H9 (cell line): ENCODE measurements around the gene SERPINA3. TPM values are rescaled to one million over a fixed set of nuclear protein-coding genes. Genes with fewer than 3 reads are reported as not detected.
"Not testable (repeated sequence)": the region's sequence is repeated elsewhere in the genome, so short reads cannot be mapped to it uniquely, and the experiment has no call there.

ENCODE experiments used
- DNase-seq: peaks from one replicate; pipeline ENCODE4 v3.0.0-alpha.2; 2017
- H2AFZ ChIP-seq: one replicate; pipeline ENCODE4 v1.6.1; 2013; ENCODE audit warnings: mild to moderate bottlenecking, low read length, control low read depth, moderate library complexity
- H2AK5ac ChIP-seq: 2 replicates; pipeline ENCODE4 v1.6.1; 2013; ENCODE audit warnings: low read length, control low read depth, mixed read lengths; ENCODE audit not compliant: insufficient read length
- H2BK120ac ChIP-seq: one replicate; pipeline ENCODE4 v1.6.1; 2013; ENCODE audit warnings: low read depth, mild to moderate bottlenecking, low read length, control low read depth, inconsistent platforms; ENCODE audit not compliant: poor library complexity, severe bottlenecking
- H2BK12ac ChIP-seq: 2 replicates; pipeline ENCODE4 v1.6.1; 2013; ENCODE audit warnings: low read length, control low read depth, mixed read lengths, low read depth; ENCODE audit not compliant: insufficient read length
- H2BK15ac ChIP-seq: 2 replicates; pipeline ENCODE4 v1.6.1; 2013; ENCODE audit warnings: low read depth, low read length, control low read depth
- H2BK20ac ChIP-seq: one replicate; pipeline ENCODE4 v1.6.1; 2013; ENCODE audit warnings: low read depth, mild to moderate bottlenecking, low read length, control low read depth, inconsistent platforms; ENCODE audit not compliant: poor library complexity, severe bottlenecking
- H2BK5ac ChIP-seq: 2 replicates; pipeline ENCODE4 v1.6.1; 2013; ENCODE audit warnings: low read length, control low read depth, mixed read lengths; ENCODE audit not compliant: insufficient read length
- H3K14ac ChIP-seq: 2 replicates; pipeline ENCODE4 v1.6.1; 2013; ENCODE audit warnings: low read length, control low read depth; ENCODE audit not compliant: insufficient read depth
- H3K18ac ChIP-seq: 2 replicates; pipeline ENCODE4 v1.6.1; 2013; ENCODE audit warnings: low read depth, mild to moderate bottlenecking, mixed read lengths, low read length, control low read depth; ENCODE audit not compliant: insufficient read length
- H3K23ac ChIP-seq: 2 replicates; pipeline ENCODE4 v1.6.1; 2013; ENCODE audit warnings: low read length, control low read depth, mixed read lengths, low read depth; ENCODE audit not compliant: insufficient read length
- H3K23me2 ChIP-seq: 2 replicates; pipeline ENCODE4 v1.6.1; 2013; ENCODE audit warnings: low read depth, mild to moderate bottlenecking, mixed read lengths, low read length, control low read depth; ENCODE audit not compliant: insufficient read length, poor library complexity, severe bottlenecking
- H3K27ac ChIP-seq: 2 replicates; pipeline ENCODE4 v1.5.1; 2013; ENCODE audit warnings: low read length, control low read depth, mixed read lengths, low read depth; ENCODE audit not compliant: insufficient read length
- H3K27me3 ChIP-seq: 2 replicates; pipeline ENCODE4 v1.6.1; 2013; ENCODE audit warnings: low read length, control low read depth, inconsistent platforms; ENCODE audit not compliant: insufficient read depth
- H3K4ac ChIP-seq: 2 replicates; pipeline ENCODE4 v1.6.1; 2013; ENCODE audit warnings: low read depth, mild to moderate bottlenecking, control low read depth, inconsistent platforms, low read length, moderate library complexity
- H3K4me1 ChIP-seq: 2 replicates; pipeline ENCODE4 v1.6.1; 2013; ENCODE audit warnings: low read length, control low read depth, inconsistent platforms; ENCODE audit not compliant: insufficient read depth
- H3K4me2 ChIP-seq: 2 replicates; pipeline ENCODE4 v1.6.1; 2013; ENCODE audit warnings: low read length, control low read depth, mixed read lengths; ENCODE audit not compliant: insufficient read length, insufficient read depth
- H3K56ac ChIP-seq: 2 replicates; pipeline ENCODE4 v1.6.1; 2013; ENCODE audit warnings: low read depth, mild to moderate bottlenecking, mixed read lengths, low read length, control low read depth; ENCODE audit not compliant: insufficient read length
- H3K79me1 ChIP-seq: 2 replicates; pipeline ENCODE4 v1.6.1; 2013; ENCODE audit warnings: low read depth, mild to moderate bottlenecking, moderate library complexity, low read length, control low read depth, inconsistent platforms; ENCODE audit not compliant: insufficient read depth, poor library complexity, severe bottlenecking
- H3K79me2 ChIP-seq: 2 replicates; pipeline ENCODE4 v1.6.1; 2013; ENCODE audit warnings: low read length, control low read depth, inconsistent platforms; ENCODE audit not compliant: insufficient read depth
- H3K9ac ChIP-seq: 2 replicates; pipeline ENCODE4 v1.6.1; 2013; ENCODE audit warnings: low read length, control low read depth, mixed read lengths; ENCODE audit not compliant: insufficient read length; ENCODE audit errors: extremely low read depth
- H3K9me3 ChIP-seq: one replicate; pipeline ENCODE4 v1.6.1; 2013; ENCODE audit warnings: low read depth, low read length, inconsistent platforms; ENCODE audit not compliant: control insufficient read depth
- H3T11ph ChIP-seq: one replicate; pipeline ENCODE4 v1.6.1; 2013; ENCODE audit warnings: mild to moderate bottlenecking, low read length, control low read depth, inconsistent platforms
- H4K20me1 ChIP-seq: one replicate; pipeline ENCODE4 v1.6.1; 2013; ENCODE audit not compliant: control insufficient read depth, insufficient read length, insufficient read depth
- H4K5ac ChIP-seq: 2 replicates; pipeline ENCODE4 v1.6.1; 2013; ENCODE audit warnings: low read depth, mild to moderate bottlenecking, mixed read lengths, low read length, control low read depth; ENCODE audit not compliant: insufficient read length
- H4K8ac ChIP-seq: replicated peaks from 2 replicates; pipeline ENCODE4 v1.6.1; 2013; ENCODE audit warnings: low read length, control low read depth, mixed read lengths, low read depth; ENCODE audit not compliant: insufficient read length
- H4K91ac ChIP-seq: 2 replicates; pipeline ENCODE4 v1.6.1; 2013; ENCODE audit warnings: low read depth, mild to moderate bottlenecking, moderate library complexity, mixed read lengths, low read length, control low read depth; ENCODE audit not compliant: insufficient read length
- H3K27ac Mint-ChIP-seq, 3 experiments: 2 replicates in 2 of 3; 3 replicates in 1 of 3; pipeline ENCODE4 v1.8.0; 2020 to 2021; ENCODE audit warnings: mixed read lengths in 3 of 3, mild to moderate bottlenecking in 1 of 3, moderate library complexity in 1 of 3
- H3K27me3 Mint-ChIP-seq: 2 replicates; pipeline ENCODE4 v1.8.0; 2021; ENCODE audit warnings: low read depth, mild to moderate bottlenecking, moderate library complexity, mixed read lengths
- H3K36me3 Mint-ChIP-seq, 3 experiments: 2 replicates in 2 of 3; 3 replicates in 1 of 3; pipeline ENCODE4 v1.8.0; 2020 to 2021; ENCODE audit warnings: low read depth in 3 of 3, mixed read lengths in 3 of 3; ENCODE audit not compliant: insufficient read depth in 1 of 3
- H3K4me1 Mint-ChIP-seq, 2 experiments: 2 replicates each; pipeline ENCODE4 v1.8.0; 2020; ENCODE audit warnings: mixed read lengths in 2 of 2
- H3K4me3 Mint-ChIP-seq, 2 experiments: 2 replicates in 1 of 2; 3 replicates in 1 of 2; pipeline ENCODE4 v1.8.0; 2020 to 2021; ENCODE audit warnings: mild to moderate bottlenecking in 2 of 2, mixed read lengths in 2 of 2, moderate library complexity in 1 of 2
- H3K9me3 Mint-ChIP-seq, 2 experiments: 2 replicates in 1 of 2; 3 replicates in 1 of 2; pipeline ENCODE4 v1.8.0; 2020; ENCODE audit warnings: mild to moderate bottlenecking in 2 of 2, mixed read lengths in 2 of 2, moderate library complexity in 1 of 2
- WGBS: extraction: QIAGEN DNeasy Blood & Tissue Kit; methylation state at CpG from one replicate; pipeline ENCODE4 v1.1.7; 2013; ENCODE audit warnings: missing lambda C conversion rate, low lambda C conversion rate, mixed read lengths; ENCODE audit not compliant: insufficient read length; ENCODE audit errors: extremely low coverage; 5-methylcytosine and 5-hydroxymethylcytosine counted together
- total RNA-seq: library from RNA; stranded (reverse); gene quantifications from 2 replicates; pipeline ENCODE4 v1.2.1, GENCODE V29; 2021
- TF ChIP-seq, protein P1 (sequence below): fragments of 200-600 bp; sonication (generic); conservative IDR thresholded peaks from 3 replicates; pipeline ENCODE4 v1.8.0; 2021; ENCODE audit warnings: antibody characterized with exemption, mild to moderate bottlenecking

The SERPINA3 gene
- total RNA-seq, 1 experiment from 2014 or later, result not detected

DNA sequence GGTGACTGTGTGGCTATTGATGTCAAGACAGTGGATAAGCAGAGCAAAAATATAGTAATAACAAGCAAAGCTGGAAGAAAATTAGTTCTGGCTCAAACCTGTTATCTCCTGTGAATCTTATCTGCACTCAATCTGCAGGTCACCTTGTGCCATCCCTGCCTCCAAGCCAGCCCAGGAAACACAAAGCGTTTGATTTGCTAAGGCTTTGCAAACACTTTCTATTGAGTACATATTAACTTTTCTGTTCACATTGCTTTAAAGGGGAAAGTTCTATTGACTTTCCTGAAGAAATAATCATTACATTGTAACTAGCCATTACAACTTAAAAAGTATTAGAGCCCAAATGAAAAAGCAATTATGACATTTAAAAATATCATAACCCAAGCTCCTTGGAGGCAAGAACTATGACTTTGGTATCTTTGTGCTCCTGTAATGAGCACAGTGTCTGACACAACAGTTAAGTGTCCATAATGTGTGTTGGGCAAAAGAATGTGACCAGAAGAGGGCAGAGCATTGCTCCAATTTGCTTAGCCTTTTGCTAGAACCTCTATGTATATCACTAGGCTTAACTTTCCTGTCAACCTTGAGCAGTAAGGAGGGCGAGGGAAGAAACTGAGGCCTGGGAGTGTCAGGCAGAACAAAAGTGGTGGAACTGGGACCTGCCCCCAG, 24.7 kb downstream of the SERPINA3 start:
- Mint-ChIP-seq H3K27me3 (peaks cover 9% of the 10 kb centered on the region), H3K4me3 (no peak overlapping the region), H3K9me3 (no peaks in the 10 kb centered on the region; a peak in 1 of 5 replicates), H3K27ac (no peak overlapping the region), H3K4me1 (peaks cover 3% of the 10 kb centered on the region in 2 experiments; a peak in 1 of 4 replicates), H3K36me3 (no peaks in the 10 kb centered on the region)
- H3K79me2 ChIP-seq, result no peaks in the 10 kb centered on the region
- no peak overlapping the region for H2AK5ac ChIP-seq
- no peak overlapping the region for H3K4ac ChIP-seq
- TF ChIP-seq, protein P1, sequence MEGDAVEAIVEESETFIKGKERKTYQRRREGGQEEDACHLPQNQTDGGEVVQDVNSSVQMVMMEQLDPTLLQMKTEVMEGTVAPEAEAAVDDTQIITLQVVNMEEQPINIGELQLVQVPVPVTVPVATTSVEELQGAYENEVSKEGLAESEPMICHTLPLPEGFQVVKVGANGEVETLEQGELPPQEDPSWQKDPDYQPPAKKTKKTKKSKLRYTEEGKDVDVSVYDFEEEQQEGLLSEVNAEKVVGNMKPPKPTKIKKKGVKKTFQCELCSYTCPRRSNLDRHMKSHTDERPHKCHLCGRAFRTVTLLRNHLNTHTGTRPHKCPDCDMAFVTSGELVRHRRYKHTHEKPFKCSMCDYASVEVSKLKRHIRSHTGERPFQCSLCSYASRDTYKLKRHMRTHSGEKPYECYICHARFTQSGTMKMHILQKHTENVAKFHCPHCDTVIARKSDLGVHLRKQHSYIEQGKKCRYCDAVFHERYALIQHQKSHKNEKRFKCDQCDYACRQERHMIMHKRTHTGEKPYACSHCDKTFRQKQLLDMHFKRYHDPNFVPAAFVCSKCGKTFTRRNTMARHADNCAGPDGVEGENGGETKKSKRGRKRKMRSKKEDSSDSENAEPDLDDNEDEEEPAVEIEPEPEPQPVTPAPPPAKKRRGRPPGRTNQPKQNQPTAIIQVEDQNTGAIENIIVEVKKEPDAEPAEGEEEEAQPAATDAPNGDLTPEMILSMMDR, result peak; percentile 49
- H2BK5ac ChIP-seq, result no peak overlapping the region
- H4K20me1 ChIP-seq, result no peaks in the 10 kb centered on the region
- no peak overlapping the region for H2BK12ac ChIP-seq
- H3K4me1 ChIP-seq, result no peaks in the 10 kb centered on the region
- no peak overlapping the region for H2AFZ ChIP-seq
- no peak overlapping the region for H4K91ac ChIP-seq
- no peak overlapping the region for H3K14ac ChIP-seq
- H3T11ph ChIP-seq, result no peak overlapping the region
- no peaks in the 10 kb centered on the region for H3K27me3 ChIP-seq
- no CpG with 5 or more reads among the region's 2 CpGs for WGBS
- no peaks in the 10 kb centered on the region for H3K79me1 ChIP-seq
- no peak overlapping the region for H3K9ac ChIP-seq
- H3K9me3 ChIP-seq, result no peaks in the 10 kb centered on the region
- H4K8ac ChIP-seq, result no peak overlapping the region
- H3K56ac ChIP-seq, result no peak overlapping the region
- no peak overlapping the region for H4K5ac ChIP-seq
- DNase-seq, result no peak
- H3K4me2 ChIP-seq, result no peak overlapping the region
- no peak overlapping the region for H3K27ac ChIP-seq
- H3K18ac ChIP-seq, result no peak overlapping the region
- H3K23ac ChIP-seq, result no peak overlapping the region
- no peak overlapping the region for H2BK120ac ChIP-seq
- H2BK15ac ChIP-seq, result no peak overlapping the region
- H2BK20ac ChIP-seq, result no peak overlapping the region
- H3K23me2 ChIP-seq, result no peaks in the 10 kb centered on the region

DNA sequence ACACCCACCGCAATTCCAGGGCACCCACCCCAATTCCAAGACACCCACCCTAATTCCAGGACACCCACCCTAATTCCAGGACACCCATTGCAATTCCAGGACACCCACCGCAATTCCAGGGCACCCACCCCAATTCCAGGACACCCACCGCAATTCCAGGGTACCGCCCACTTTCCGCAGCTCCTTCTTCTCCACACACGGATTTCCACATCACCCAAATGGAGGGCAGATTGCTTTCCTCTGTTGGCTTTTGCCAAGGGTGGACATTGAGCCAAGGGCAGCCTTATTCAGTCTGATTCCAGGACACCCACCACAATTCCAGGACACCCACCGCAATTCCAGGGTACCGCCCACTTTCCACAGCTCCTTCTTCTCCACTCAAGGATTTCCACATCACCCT, 25.6 kb downstream of the SERPINA3 start:
- not testable (repeated sequence) for H3K9me3 Mint-ChIP-seq, H3K56ac ChIP-seq, H3K4me2 ChIP-seq, H2BK15ac ChIP-seq, H4K5ac ChIP-seq, H3K27me3 ChIP-seq, H3K79me2 ChIP-seq, H2BK20ac ChIP-seq, DNase-seq, H3K27me3 Mint-ChIP-seq, H3K18ac ChIP-seq, H3K4me1 ChIP-seq, H3K9ac ChIP-seq, H3K4me3 Mint-ChIP-seq, H3K4ac ChIP-seq, H3K27ac Mint-ChIP-seq, H3T11ph ChIP-seq, H2BK12ac ChIP-seq, H2AFZ ChIP-seq, H3K4me1 Mint-ChIP-seq, H3K23ac ChIP-seq, H4K20me1 ChIP-seq, H3K23me2 ChIP-seq, H3K36me3 Mint-ChIP-seq, H4K91ac ChIP-seq, H3K9me3 ChIP-seq, H2BK120ac ChIP-seq, H2BK5ac ChIP-seq, H3K79me1 ChIP-seq, H3K27ac ChIP-seq, H2AK5ac ChIP-seq, H3K14ac ChIP-seq, H4K8ac ChIP-seq
- no CpG with 5 or more reads among the region's 8 CpGs for WGBS
